Ovary (tissue), 9 donors: ENCODE measurements around the gene RND2. TPM values are rescaled to one million over a fixed set of nuclear protein-coding genes. Genes with fewer than 3 reads are reported as not detected.

Experiments used
- DNase-seq, 5 donors: peaks; one replicate each; pipeline ENCODE4 v3.0.0-alpha.2; 2019 to 2020
- H3K27ac ChIP-seq, 2 donors: fragments of 200-600 bp; one replicate each; pipeline versions ENCODE4 v1.5.1 to v1.8.0; 2019 to 2022
- H3K27me3 ChIP-seq: fragments of 200-600 bp; one replicate; pipeline ENCODE4 v1.8.0; 2022
- H3K36me3 ChIP-seq: fragments of 200-600 bp; sonication (generic); one replicate; pipeline ENCODE4 v1.5.1; 2019
- H3K4me1 ChIP-seq: one replicate; pipeline ENCODE4 v1.8.1; 2013; ENCODE audit warnings: mild to moderate bottlenecking, moderate library complexity; ENCODE audit not compliant: insufficient read depth
- H3K4me3 ChIP-seq: fragments of 200-600 bp; sonication (generic); one replicate; pipeline ENCODE4 v1.5.1; 2017
- H3K9me3 ChIP-seq, 2 donors: fragments of 200-600 bp in 1 of 2; sonication (generic) in 1 of 2; one replicate each; pipeline versions ENCODE4 v1.5.1 to v1.8.1; 2013 to 2019; ENCODE audit warnings: mild to moderate bottlenecking in 1 of 2, moderate library complexity in 1 of 2
- CTCF ChIP-seq, 3 donors: fragments of 450-650 bp in 2 of 3; fragments of 200-600 bp in 1 of 3; IDR thresholded peaks; one replicate each; pipeline versions ENCODE4 v1.5.1 to v1.8.0; 2016 to 2022; ENCODE audit warnings: antibody characterized with exemption in 3 of 3, mild to moderate bottlenecking in 1 of 3
- EP300 ChIP-seq: sonication (generic); formaldehyde crosslinking; IDR thresholded peaks from one replicate; pipeline ENCODE4 v1.6.1; 2017; ENCODE audit warnings: antibody characterized with exemption
- POLR2A ChIP-seq: fragments of 450-650 bp; IDR thresholded peaks from one replicate; pipeline ENCODE4 v1.6.1; 2017; ENCODE audit warnings: antibody characterized with exemption, mild to moderate bottlenecking, moderate library complexity
- WGBS, 3 donors: extraction: QIAGEN DNeasy Blood & Tissue Kit in 1 of 3; methylation state at CpG; one replicate each; pipeline versions ENCODE4 v1.1.5 to v1.1.7; 2013 to 2017; 5-methylcytosine and 5-hydroxymethylcytosine counted together
- intact Hi-C, 4 donors: fragments of 100-400 bp; cut with DNase I; formaldehyde crosslinking; loops; one replicate each; pipeline versions ENCODE4 v1.11.0 to v1.15.1; 2022 to 2023
- polyA plus RNA-seq, 2 donors: library from polyadenylated mRNA; stranded (reverse); fragments of 200-250 nt in 1 of 2; fragments of 350-450 nt in 1 of 2; fragmentation: Illumina TruSeq in 1 of 2; extraction: RNeasy Lipid Tissue Mini Kit (QIAGEN cat#74804) in 1 of 2; gene quantifications; one replicate each; pipeline ENCODE4 v1.2.3, GENCODE V29; 2013 to 2014
- total RNA-seq, 7 donors: library from RNA; depleted of rRNA in 2 of 7; stranded (reverse); fragments of >200 nt in 2 of 7; fragmentation: NEBNext Ultra II Directional in 3 of 7; extraction: Animal tissue kit (Norgen Biotek cat#: 25700) in 3 of 7; gene quantifications; one replicate each; pipeline versions ENCODE4 v1.1.0 to v1.2.4, GENCODE V29; 2016 to 2023
- donor health status: DM: no; HTN: no; CAD: no; lungs with moderate emphysema.
- donor health status: DM: no; HTN: no; CAD: no.
- donor health status: Bipolar disorder and iron deficiency.
- donor health status: DM: yes; HTN: yes; CAD: no.
- donor health status: DM: no; HTN: no; CAD: no.
- donor health status: DM: yes; HTN: yes; CAD: no.

The RND2 gene
- total and polyA plus RNA-seq, 9 donors: 2.5 to 11.6 (median 6.0) TPM

DNA sequence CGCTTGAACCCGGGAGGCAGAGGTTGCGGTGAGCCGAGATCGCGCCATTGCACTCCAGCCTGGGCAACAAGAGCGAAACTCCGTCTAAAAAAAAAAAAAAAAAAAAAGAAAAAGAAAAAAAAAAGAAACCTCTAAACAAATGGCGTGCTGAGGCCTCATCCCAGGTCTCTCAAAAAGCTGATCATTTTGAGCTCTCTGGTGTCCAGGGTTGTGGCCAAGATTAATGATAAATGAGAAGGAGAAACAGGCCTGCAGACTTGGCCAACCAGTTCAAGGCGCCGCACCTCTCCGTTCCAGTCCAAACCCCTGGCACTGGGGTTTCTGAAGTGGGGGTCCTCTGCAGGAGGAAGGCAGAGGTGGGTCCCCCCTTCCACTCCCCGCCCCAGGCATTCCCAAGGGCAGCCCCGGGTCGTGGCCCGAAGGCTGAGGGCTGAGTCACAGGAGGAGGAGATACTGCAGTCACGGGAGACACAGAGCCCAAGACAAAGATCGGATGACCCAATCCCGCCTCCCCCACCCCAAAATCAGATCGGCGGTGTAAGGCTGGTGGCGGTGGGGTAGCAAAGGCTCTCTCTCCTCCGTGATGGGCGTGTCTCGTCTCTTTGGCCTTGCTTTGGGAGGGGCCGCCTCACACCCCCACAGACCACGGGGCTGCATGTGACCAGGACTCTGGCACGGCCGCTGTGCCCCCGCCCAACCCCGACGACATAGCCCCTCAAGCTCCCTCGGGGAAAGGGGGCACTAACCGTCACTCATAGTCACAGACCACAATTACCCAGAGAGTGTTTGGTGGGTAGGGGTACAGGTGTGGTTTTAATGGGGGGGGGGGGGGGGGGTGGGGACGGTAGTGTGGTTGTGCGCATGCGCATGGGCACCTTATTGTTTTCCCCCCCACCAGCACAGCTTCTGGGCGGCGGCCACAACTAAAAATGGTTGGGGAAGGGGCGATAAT lies 4.0 kb upstream of the RND2 start:
- no peak for TF ChIP-seq CTCF (IDR thresholded peaks at IDR 0.05)
- TF ChIP-seq EP300: peak; percentile 8
- TF ChIP-seq POLR2A: peak; percentile 44
- intact Hi-C loops: loop anchor here in 3 of 4 donors (5.0 to 10.0 kb wide), 6 partner anchors 106 to 294 kb away; partner anchors contain the start of genes NBR1 (in 2 of the 3), BRCA1 (in 1 of the 3) and TMEM106A (in 1 of the 3)
- H3K4me3 ChIP-seq: peak overlapping the region; percentile 81
- no peaks in the 10 kb centered on the region for H3K27me3 ChIP-seq
- peak; percentile 81 to 85 (median 83) for DNase-seq
- no peaks in the 10 kb centered on the region for H3K9me3 ChIP-seq
- H3K36me3 ChIP-seq: no peaks in the 10 kb centered on the region
- H3K4me1 ChIP-seq: peaks cover 14% of the 10 kb centered on the region
- H3K27ac ChIP-seq: peak overlapping the region; percentile 90 to 92
- 6 to 17% (median 13%) methylated on average over 37 to 40 of the region's 40 CpGs for WGBS, 3 donors

DNA sequence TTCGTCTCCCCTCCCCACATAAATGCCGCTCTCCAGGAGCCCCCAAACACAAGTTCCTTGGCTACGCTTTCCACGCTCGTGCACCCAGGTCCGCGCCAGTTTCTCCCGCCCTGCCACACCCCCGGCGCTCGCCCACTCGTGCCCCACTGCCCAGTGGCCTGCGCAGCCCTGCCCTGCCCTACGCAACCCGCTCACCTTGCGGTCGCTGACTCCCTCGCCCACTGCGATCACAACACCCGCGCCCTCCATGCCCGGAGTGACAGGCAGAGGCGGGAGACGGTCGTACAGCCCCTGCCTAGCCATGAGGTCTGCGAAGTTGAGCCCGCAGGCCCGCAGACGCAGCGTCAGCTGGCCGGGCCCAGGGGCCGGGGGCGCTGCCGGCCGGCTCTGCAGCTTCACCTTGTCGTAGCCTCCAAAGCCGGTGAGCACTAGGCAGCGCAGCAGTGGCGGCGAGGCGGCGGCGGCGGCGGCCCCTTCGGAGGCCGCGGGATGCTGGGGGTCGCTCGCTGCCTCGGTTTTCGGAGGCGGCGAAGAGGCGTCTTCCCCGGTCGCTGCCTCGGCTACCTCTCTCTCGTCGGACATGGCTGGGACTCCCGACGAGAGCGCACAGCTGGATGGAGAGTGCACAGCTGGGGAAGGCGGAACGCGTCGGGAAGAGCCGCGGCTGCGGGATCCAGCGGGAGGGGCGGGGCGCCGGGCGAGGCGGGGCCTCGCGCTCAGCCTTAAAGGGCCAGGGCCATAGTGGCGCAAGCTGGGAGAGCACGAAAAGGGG lies 3.1 kb upstream of the RND2 start, which contains the start of gene VAT1:
TSS of gene VAT1 (minus strand) at position 645 of the 772 bp plus-strand sequence. CDS start at position 582, 63 bp downstream.
- H3K9me3 ChIP-seq: no peaks in the 10 kb centered on the region
- peak; percentile 79 to 88 (median 83) for DNase-seq
- H3K27me3 ChIP-seq: no peaks in the 10 kb centered on the region
- peak within 1 kb of the TSS; percentile 90 to 92 for H3K27ac ChIP-seq
- no peaks in the 10 kb centered on the region for H3K36me3 ChIP-seq
- no peak for TF ChIP-seq CTCF (IDR thresholded peaks at IDR 0.05)
- peak; percentile 65 for TF ChIP-seq POLR2A
- no peak for TF ChIP-seq EP300
- 1% methylated on average over 69 to 80 of the region's 80 CpGs for WGBS, 3 donors
- H3K4me1 ChIP-seq: peaks cover 14% of the 10 kb centered on the region
- intact Hi-C loops: loop anchor here in 3 of 4 donors (5.0 to 10.0 kb wide), 6 partner anchors 105 to 293 kb away; partner anchors contain the start of genes NBR1 (in 2 of the 3), BRCA1 (in 1 of the 3) and TMEM106A (in 1 of the 3)
- peak within 1 kb of the TSS; percentile 81 for H3K4me3 ChIP-seq

DNA sequence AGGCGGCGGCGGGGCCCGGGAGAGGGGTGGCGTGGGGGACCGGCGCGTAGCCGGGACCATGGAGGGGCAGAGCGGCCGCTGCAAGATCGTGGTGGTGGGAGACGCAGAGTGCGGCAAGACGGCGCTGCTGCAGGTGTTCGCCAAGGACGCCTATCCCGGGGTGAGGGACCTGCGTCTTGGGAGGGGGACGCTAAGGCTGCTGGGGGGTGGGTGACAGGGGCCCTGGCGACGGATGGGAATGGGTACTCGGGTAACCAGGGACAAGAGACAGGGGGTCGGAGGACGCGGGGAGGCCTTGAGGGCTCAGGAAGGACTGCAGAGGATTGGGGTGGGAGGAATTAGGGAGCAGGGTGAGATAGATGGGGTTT lies 243 bp downstream of the RND2 start:
- no peak for DNase-seq
- peak overlapping the region; percentile 56 for H3K4me3 ChIP-seq
- H3K4me1 ChIP-seq: peaks cover 3% of the 10 kb centered on the region
- TF ChIP-seq EP300 (no peak), POLR2A (no peak), CTCF (IDR thresholded peaks at IDR 0.05) (no peak)
- no peaks in the 10 kb centered on the region for H3K27me3 ChIP-seq
- H3K27ac ChIP-seq: peak overlapping the region; percentile 34 to 42
- WGBS, 3 donors: 3 to 10% (median 6%) methylated on average over 20 to 27 of the region's 27 CpGs
- intact Hi-C loops: loop anchor here in 2 of 4 donors (5.0 to 10.0 kb wide), 3 partner anchors 102 to 290 kb away; partner anchors contain the start of genes BRCA1 (in 1 of the 2) and TMEM106A (in 1 of the 2)
- H3K9me3 ChIP-seq: no peaks in the 10 kb centered on the region
- H3K36me3 ChIP-seq: no peaks in the 10 kb centered on the region
